Keratinocyte (primary cell): ENCODE measurements around the gene GJD4. TPM values are rescaled to one million over a fixed set of nuclear protein-coding genes. Genes with fewer than 3 reads are reported as not detected.

Experiments used
- DNase-seq: peaks from one replicate; pipeline ENCODE4 v3.0.0-alpha.2; 2011; ENCODE audit warnings: low read depth, missing footprints, low spot score
- FAIRE-seq: peaks from 2 replicates; lab custom pipeline; 2011; peaks lifted over from hg19 to GRCh38; lab: Jason Lieb, UNC
- H2AFZ ChIP-seq: 2 replicates; pipeline ENCODE4 v1.6.0; 2012; ENCODE audit warnings: low read length, control low read depth, inconsistent platforms; ENCODE audit not compliant: control insufficient read depth
- H3K27ac ChIP-seq: 2 replicates; pipeline ENCODE4 v1.5.1; 2011; ENCODE audit warnings: low read length; ENCODE audit not compliant: control insufficient read depth, insufficient read depth
- H3K27me3 ChIP-seq: 3 replicates; pipeline ENCODE4 v1.6.0; 2011; ENCODE audit warnings: low read length; ENCODE audit not compliant: control insufficient read depth, insufficient read depth; ENCODE audit errors: extremely low read depth
- H3K36me3 ChIP-seq, 2 experiments: 2 replicates in 1 of 2; 3 replicates in 1 of 2; pipeline ENCODE4 v1.5.1; 2011; ENCODE audit warnings: low read length in 2 of 2, mild to moderate bottlenecking in 1 of 2; ENCODE audit not compliant: control insufficient read depth in 2 of 2, insufficient read depth in 2 of 2; ENCODE audit errors: extremely low read depth in 1 of 2
- H3K4me1 ChIP-seq: 3 replicates; pipeline ENCODE4 v1.5.1; 2011; ENCODE audit warnings: low read length; ENCODE audit not compliant: control insufficient read depth, insufficient read depth; ENCODE audit errors: extremely low read depth
- H3K4me2 ChIP-seq: 3 replicates; pipeline ENCODE4 v1.6.0; 2011; ENCODE audit warnings: low read depth, low read length; ENCODE audit not compliant: control insufficient read depth, insufficient read depth; ENCODE audit errors: extremely low read depth
- H3K4me3 ChIP-seq, 3 experiments: fragments of 200-600 bp in 1 of 3; sonication (generic) in 1 of 3; 2 replicates in 2 of 3; 3 replicates in 1 of 3; pipeline ENCODE4 v1.5.1; 2011 to 2016; ENCODE audit warnings: low read length in 3 of 3, mild to moderate bottlenecking in 3 of 3, control low read depth in 2 of 3, inconsistent platforms in 1 of 3, low read depth in 1 of 3, mixed read lengths in 1 of 3, mixed run types in 1 of 3, moderate library complexity in 1 of 3; ENCODE audit not compliant: control insufficient read depth in 2 of 3, insufficient read depth in 2 of 3; ENCODE audit errors: extremely low read depth in 1 of 3
- H3K79me2 ChIP-seq: 2 replicates; pipeline ENCODE4 v1.6.0; 2012; ENCODE audit warnings: low read length; ENCODE audit not compliant: control insufficient read depth, insufficient read depth
- H3K9ac ChIP-seq: 3 replicates; pipeline ENCODE4 v1.6.0; 2011; ENCODE audit warnings: low read length; ENCODE audit not compliant: control insufficient read depth, insufficient read depth; ENCODE audit errors: extremely low read depth
- H3K9me1 ChIP-seq: 3 replicates; pipeline ENCODE4 v1.6.0; 2011; ENCODE audit warnings: low read length; ENCODE audit not compliant: control insufficient read depth, insufficient read depth; ENCODE audit errors: extremely low read depth
- H3K9me3 ChIP-seq: 2 replicates; pipeline ENCODE4 v1.5.1; 2012; ENCODE audit warnings: low read depth, low read length; ENCODE audit not compliant: control insufficient read depth
- H4K20me1 ChIP-seq: 3 replicates; pipeline ENCODE4 v1.6.0; 2011; ENCODE audit warnings: low read length; ENCODE audit not compliant: control insufficient read depth, insufficient read depth; ENCODE audit errors: extremely low read depth
- CTCF ChIP-seq, 3 experiments: IDR thresholded peaks in 1 of 3; conservative IDR thresholded peaks in 1 of 3; optimal IDR thresholded peaks in 1 of 3; 2 replicates in 2 of 3; 3 replicates in 1 of 3; pipeline versions ENCODE3 to v1.5.1; 2011; ENCODE audit warnings: low read length in 3 of 3, mild to moderate bottlenecking in 3 of 3, moderate library complexity in 2 of 3, control low read depth in 1 of 3, inconsistent platforms in 1 of 3; ENCODE audit not compliant: insufficient read depth in 2 of 3; ENCODE audit errors: extremely low read depth in 1 of 3
- EZH2 ChIP-seq: IDR thresholded peaks from one replicate; pipeline ENCODE4 v1.6.1; 2012; ENCODE audit warnings: inconsistent platforms, mild to moderate bottlenecking, low read length, moderate library complexity
- dilution Hi-C: fragments of 300-500 bp; cut with MboI; formaldehyde crosslinking; loops from one replicate; pipeline ENCODE4 v1.7.0; 2020; ENCODE audit warnings: low sequenced_read_pairs; ENCODE audit not compliant: extremely low pct_ligation_motif_present
- polyA plus RNA-seq, 5 experiments: library from polyadenylated mRNA; depleted of rRNA in 3 of 5; stranded (reverse) in 3 of 5; stranded (forward) in 1 of 5; unstranded in 1 of 5; fragments of >200 nt; gene quantifications; 1 replicate in 1 of 5; 2 replicates in 3 of 5; 3 replicates in 1 of 5; pipeline versions ENCODE4 v1.2.1 to v1.2.3, GENCODE V29; 2011 to 2012; ENCODE audit warnings: missing spikeins in 2 of 5, low read depth in 1 of 5, low replicate concordance in 1 of 5

The GJD4 gene
- polyA plus RNA-seq, 1 donor (not counting 4 experiments of a cell fraction or from before 2014, with no cell fraction given): not detected

- Histone ChIP-seq H3K79me2 (no peaks in the 10 kb centered on the region), H3K9me3 (no peaks in the 10 kb centered on the region), H3K36me3 (peaks cover 2 to 9% of the 10 kb centered on the region in 2 experiments), H3K4me3 (no peak overlapping the region), H4K20me1 (no peaks in the 10 kb centered on the region), H3K9ac (no peak overlapping the region), H3K4me2 (no peak overlapping the region), H3K9me1 (no peaks in the 10 kb centered on the region), H3K4me1 (no peaks in the 10 kb centered on the region), H2AFZ (no peak overlapping the region), H3K27me3 (peaks cover 5% of the 10 kb centered on the region), H3K27ac (no peak overlapping the region)
- DNase-seq: no peak
- no peak for FAIRE-seq
- dilution Hi-C loops: no loop called here
- TF ChIP-seq CTCF (optimal IDR thresholded peaks at IDR 0.05 in 1 of 3, IDR thresholded peaks at IDR 0.05 in 1 of 3, conservative IDR thresholded peaks at IDR 0.05 in 1 of 3; ENCODE audit: extremely low read depth in 1 of 3, insufficient read depth in 2 of 3, low read length in 3 of 3) (no peak), EZH2 (no peak)
Measured at GRCh38 chr10:35579116-35579515, 26.0 kb upstream of the GJD4 start.

GRCh38 chr10:35579726-35580422, 25.3 kb upstream of the GJD4 start:
- Histone ChIP-seq H3K4me3 (no peak overlapping the region), H4K20me1 (no peaks in the 10 kb centered on the region), H2AFZ (no peak overlapping the region), H3K4me1 (no peaks in the 10 kb centered on the region), H3K4me2 (no peak overlapping the region), H3K9ac (no peak overlapping the region), H3K27me3 (peaks cover 5% of the 10 kb centered on the region), H3K27ac (no peak overlapping the region), H3K9me1 (no peaks in the 10 kb centered on the region), H3K79me2 (no peaks in the 10 kb centered on the region), H3K36me3 (peaks cover 2 to 3% of the 10 kb centered on the region in 2 experiments), H3K9me3 (no peaks in the 10 kb centered on the region)
- TF ChIP-seq EZH2 (no peak), CTCF (optimal IDR thresholded peaks at IDR 0.05 in 1 of 3, IDR thresholded peaks at IDR 0.05 in 1 of 3, conservative IDR thresholded peaks at IDR 0.05 in 1 of 3; ENCODE audit: extremely low read depth in 1 of 3, insufficient read depth in 2 of 3, low read length in 3 of 3) (no peak)
- dilution Hi-C loops: no loop called here
- DNase-seq (no peak), FAIRE-seq (no peak)
